H9 (cell line): ENCODE results near the gene ZNF541. TPM values are rescaled to one million over a fixed set of nuclear protein-coding genes. Genes with fewer than 3 reads are reported as not detected.
A peak's percentile ranks its signal among the peaks of the same experiment; 100 is the strongest.

ENCODE experiments used
- DNase-seq: peaks from one replicate; pipeline ENCODE4 v3.0.0-alpha.2; 2017
- H2AFZ ChIP-seq: one replicate; pipeline ENCODE4 v1.6.1; 2013; ENCODE audit warnings: mild to moderate bottlenecking, low read length, control low read depth, moderate library complexity
- H2AK5ac ChIP-seq: 2 replicates; pipeline ENCODE4 v1.6.1; 2013; ENCODE audit warnings: low read length, control low read depth, mixed read lengths; ENCODE audit not compliant: insufficient read length
- H2BK120ac ChIP-seq: one replicate; pipeline ENCODE4 v1.6.1; 2013; ENCODE audit warnings: low read depth, mild to moderate bottlenecking, low read length, control low read depth, inconsistent platforms; ENCODE audit not compliant: poor library complexity, severe bottlenecking
- H2BK12ac ChIP-seq: 2 replicates; pipeline ENCODE4 v1.6.1; 2013; ENCODE audit warnings: low read length, control low read depth, mixed read lengths, low read depth; ENCODE audit not compliant: insufficient read length
- H2BK15ac ChIP-seq: 2 replicates; pipeline ENCODE4 v1.6.1; 2013; ENCODE audit warnings: low read depth, low read length, control low read depth
- H2BK20ac ChIP-seq: one replicate; pipeline ENCODE4 v1.6.1; 2013; ENCODE audit warnings: low read depth, mild to moderate bottlenecking, low read length, control low read depth, inconsistent platforms; ENCODE audit not compliant: poor library complexity, severe bottlenecking
- H2BK5ac ChIP-seq: 2 replicates; pipeline ENCODE4 v1.6.1; 2013; ENCODE audit warnings: low read length, control low read depth, mixed read lengths; ENCODE audit not compliant: insufficient read length
- H3K14ac ChIP-seq: 2 replicates; pipeline ENCODE4 v1.6.1; 2013; ENCODE audit warnings: low read length, control low read depth; ENCODE audit not compliant: insufficient read depth
- H3K18ac ChIP-seq: 2 replicates; pipeline ENCODE4 v1.6.1; 2013; ENCODE audit warnings: low read depth, mild to moderate bottlenecking, mixed read lengths, low read length, control low read depth; ENCODE audit not compliant: insufficient read length
- H3K23ac ChIP-seq: 2 replicates; pipeline ENCODE4 v1.6.1; 2013; ENCODE audit warnings: low read length, control low read depth, mixed read lengths, low read depth; ENCODE audit not compliant: insufficient read length
- H3K23me2 ChIP-seq: 2 replicates; pipeline ENCODE4 v1.6.1; 2013; ENCODE audit warnings: low read depth, mild to moderate bottlenecking, mixed read lengths, low read length, control low read depth; ENCODE audit not compliant: insufficient read length, poor library complexity, severe bottlenecking
- H3K27ac ChIP-seq: 2 replicates; pipeline ENCODE4 v1.5.1; 2013; ENCODE audit warnings: low read length, control low read depth, mixed read lengths, low read depth; ENCODE audit not compliant: insufficient read length
- H3K27me3 ChIP-seq: 2 replicates; pipeline ENCODE4 v1.6.1; 2013; ENCODE audit warnings: low read length, control low read depth, inconsistent platforms; ENCODE audit not compliant: insufficient read depth
- H3K4ac ChIP-seq: 2 replicates; pipeline ENCODE4 v1.6.1; 2013; ENCODE audit warnings: low read depth, mild to moderate bottlenecking, control low read depth, inconsistent platforms, low read length, moderate library complexity
- H3K4me1 ChIP-seq: 2 replicates; pipeline ENCODE4 v1.6.1; 2013; ENCODE audit warnings: low read length, control low read depth, inconsistent platforms; ENCODE audit not compliant: insufficient read depth
- H3K4me2 ChIP-seq: 2 replicates; pipeline ENCODE4 v1.6.1; 2013; ENCODE audit warnings: low read length, control low read depth, mixed read lengths; ENCODE audit not compliant: insufficient read length, insufficient read depth
- H3K56ac ChIP-seq: 2 replicates; pipeline ENCODE4 v1.6.1; 2013; ENCODE audit warnings: low read depth, mild to moderate bottlenecking, mixed read lengths, low read length, control low read depth; ENCODE audit not compliant: insufficient read length
- H3K79me1 ChIP-seq: 2 replicates; pipeline ENCODE4 v1.6.1; 2013; ENCODE audit warnings: low read depth, mild to moderate bottlenecking, moderate library complexity, low read length, control low read depth, inconsistent platforms; ENCODE audit not compliant: insufficient read depth, poor library complexity, severe bottlenecking
- H3K79me2 ChIP-seq: 2 replicates; pipeline ENCODE4 v1.6.1; 2013; ENCODE audit warnings: low read length, control low read depth, inconsistent platforms; ENCODE audit not compliant: insufficient read depth
- H3K9ac ChIP-seq: 2 replicates; pipeline ENCODE4 v1.6.1; 2013; ENCODE audit warnings: low read length, control low read depth, mixed read lengths; ENCODE audit not compliant: insufficient read length; ENCODE audit errors: extremely low read depth
- H3K9me3 ChIP-seq: one replicate; pipeline ENCODE4 v1.6.1; 2013; ENCODE audit warnings: low read depth, low read length, inconsistent platforms; ENCODE audit not compliant: control insufficient read depth
- H3T11ph ChIP-seq: one replicate; pipeline ENCODE4 v1.6.1; 2013; ENCODE audit warnings: mild to moderate bottlenecking, low read length, control low read depth, inconsistent platforms
- H4K20me1 ChIP-seq: one replicate; pipeline ENCODE4 v1.6.1; 2013; ENCODE audit not compliant: control insufficient read depth, insufficient read length, insufficient read depth
- H4K5ac ChIP-seq: 2 replicates; pipeline ENCODE4 v1.6.1; 2013; ENCODE audit warnings: low read depth, mild to moderate bottlenecking, mixed read lengths, low read length, control low read depth; ENCODE audit not compliant: insufficient read length
- H4K8ac ChIP-seq: replicated peaks from 2 replicates; pipeline ENCODE4 v1.6.1; 2013; ENCODE audit warnings: low read length, control low read depth, mixed read lengths, low read depth; ENCODE audit not compliant: insufficient read length
- H4K91ac ChIP-seq: 2 replicates; pipeline ENCODE4 v1.6.1; 2013; ENCODE audit warnings: low read depth, mild to moderate bottlenecking, moderate library complexity, mixed read lengths, low read length, control low read depth; ENCODE audit not compliant: insufficient read length
- H3K27ac Mint-ChIP-seq, 3 experiments: 2 replicates in 2 of 3; 3 replicates in 1 of 3; pipeline ENCODE4 v1.8.0; 2020 to 2021; ENCODE audit warnings: mixed read lengths in 3 of 3, mild to moderate bottlenecking in 1 of 3, moderate library complexity in 1 of 3
- H3K27me3 Mint-ChIP-seq: 2 replicates; pipeline ENCODE4 v1.8.0; 2021; ENCODE audit warnings: low read depth, mild to moderate bottlenecking, moderate library complexity, mixed read lengths
- H3K36me3 Mint-ChIP-seq, 3 experiments: 2 replicates in 2 of 3; 3 replicates in 1 of 3; pipeline ENCODE4 v1.8.0; 2020 to 2021; ENCODE audit warnings: low read depth in 3 of 3, mixed read lengths in 3 of 3; ENCODE audit not compliant: insufficient read depth in 1 of 3
- H3K4me1 Mint-ChIP-seq, 2 experiments: 2 replicates each; pipeline ENCODE4 v1.8.0; 2020; ENCODE audit warnings: mixed read lengths in 2 of 2
- H3K4me3 Mint-ChIP-seq, 2 experiments: 2 replicates in 1 of 2; 3 replicates in 1 of 2; pipeline ENCODE4 v1.8.0; 2020 to 2021; ENCODE audit warnings: mild to moderate bottlenecking in 2 of 2, mixed read lengths in 2 of 2, moderate library complexity in 1 of 2
- H3K9me3 Mint-ChIP-seq, 2 experiments: 2 replicates in 1 of 2; 3 replicates in 1 of 2; pipeline ENCODE4 v1.8.0; 2020; ENCODE audit warnings: mild to moderate bottlenecking in 2 of 2, mixed read lengths in 2 of 2, moderate library complexity in 1 of 2
- CTCF ChIP-seq: fragments of 200-600 bp; sonication (generic); conservative IDR thresholded peaks from 3 replicates; pipeline ENCODE4 v1.8.0; 2021; ENCODE audit warnings: antibody characterized with exemption, mild to moderate bottlenecking
- WGBS: extraction: QIAGEN DNeasy Blood & Tissue Kit; methylation state at CpG from one replicate; pipeline ENCODE4 v1.1.7; 2013; ENCODE audit warnings: missing lambda C conversion rate, low lambda C conversion rate, mixed read lengths; ENCODE audit not compliant: insufficient read length; ENCODE audit errors: extremely low coverage; 5-methylcytosine and 5-hydroxymethylcytosine counted together
- total RNA-seq: library from RNA; stranded (reverse); gene quantifications from 2 replicates; pipeline ENCODE4 v1.2.1, GENCODE V29; 2021

The ZNF541 gene
- total RNA-seq, 1 experiment from 2014 or later: not detected

- no peak for TF ChIP-seq CTCF
- no peak overlapping the region for H3K23ac ChIP-seq
- peaks cover 9% of the 10 kb centered on the region for H3K23me2 ChIP-seq
- H3K4me1 Mint-ChIP-seq: peaks cover 17 to 21% of the 10 kb centered on the region in 2 experiments
- no peak overlapping the region; the same call in 1 of the 2 replicates for H2BK15ac ChIP-seq
- no peaks in the 10 kb centered on the region for H3K9me3 Mint-ChIP-seq
- no peak overlapping the region for H3K27ac ChIP-seq
- H2BK5ac ChIP-seq: no peak overlapping the region
- no peak overlapping the region for H3K18ac ChIP-seq
- no peak overlapping the region for H4K8ac ChIP-seq
- DNase-seq: no peak
- H3K4me3 Mint-ChIP-seq: peak overlapping the region; percentile 82 to 88
- peaks cover 8% of the 10 kb centered on the region for H3K79me1 ChIP-seq
- H3K36me3 Mint-ChIP-seq: peaks cover 0 to 14% (median 5%) of the 10 kb centered on the region in 3 experiments; a peak in 6 of 7 replicates
- H3K9me3 ChIP-seq: no peaks in the 10 kb centered on the region
- H2AK5ac ChIP-seq: no peak overlapping the region
- H4K5ac ChIP-seq: no peak overlapping the region
- H2BK20ac ChIP-seq: no peak overlapping the region
- H3T11ph ChIP-seq: no peak overlapping the region
- no peak overlapping the region for H4K91ac ChIP-seq
- no peak overlapping the region for H3K56ac ChIP-seq
- peak overlapping the region; percentile 76; the same call in 1 of the 2 replicates for H3K14ac ChIP-seq
- H3K27me3 Mint-ChIP-seq: no peaks in the 10 kb centered on the region; the same call in 1 of the 2 replicates
- H3K4me1 ChIP-seq: peaks cover 4% of the 10 kb centered on the region; the same call in 1 of the 2 replicates
- no peaks in the 10 kb centered on the region for H3K27me3 ChIP-seq
- peaks cover 19% of the 10 kb centered on the region; the same call in 1 of the 2 replicates for H3K79me2 ChIP-seq
- peak overlapping the region; percentile 91 for H3K9ac ChIP-seq
- H2BK12ac ChIP-seq: no peak overlapping the region
- H3K27ac Mint-ChIP-seq: peak overlapping the region; percentile 43 to 91 (median 76); a peak in 5 of 7 replicates
- no CpG with 5 or more reads among the region's 21 CpGs for WGBS
- no peaks in the 10 kb centered on the region for H4K20me1 ChIP-seq
- no peak overlapping the region for H2AFZ ChIP-seq
- H3K4me2 ChIP-seq: peak overlapping the region; percentile 94
- H3K4ac ChIP-seq: no peak overlapping the region
- no peak overlapping the region for H2BK120ac ChIP-seq
These were observed 34.7 kb upstream of the ZNF541 start for GRCh38 chr19:47607564-47608073.
